HPDE6-E6E7 (cell line): ENCODE measurements around the gene SARNP.

Experiments
- DNase-seq: peaks from one replicate; pipeline ENCODE4 v3.0.0; 2011; ENCODE audit warnings: missing footprints; ENCODE audit errors: extremely low spot score

The SARNP gene

DNA sequence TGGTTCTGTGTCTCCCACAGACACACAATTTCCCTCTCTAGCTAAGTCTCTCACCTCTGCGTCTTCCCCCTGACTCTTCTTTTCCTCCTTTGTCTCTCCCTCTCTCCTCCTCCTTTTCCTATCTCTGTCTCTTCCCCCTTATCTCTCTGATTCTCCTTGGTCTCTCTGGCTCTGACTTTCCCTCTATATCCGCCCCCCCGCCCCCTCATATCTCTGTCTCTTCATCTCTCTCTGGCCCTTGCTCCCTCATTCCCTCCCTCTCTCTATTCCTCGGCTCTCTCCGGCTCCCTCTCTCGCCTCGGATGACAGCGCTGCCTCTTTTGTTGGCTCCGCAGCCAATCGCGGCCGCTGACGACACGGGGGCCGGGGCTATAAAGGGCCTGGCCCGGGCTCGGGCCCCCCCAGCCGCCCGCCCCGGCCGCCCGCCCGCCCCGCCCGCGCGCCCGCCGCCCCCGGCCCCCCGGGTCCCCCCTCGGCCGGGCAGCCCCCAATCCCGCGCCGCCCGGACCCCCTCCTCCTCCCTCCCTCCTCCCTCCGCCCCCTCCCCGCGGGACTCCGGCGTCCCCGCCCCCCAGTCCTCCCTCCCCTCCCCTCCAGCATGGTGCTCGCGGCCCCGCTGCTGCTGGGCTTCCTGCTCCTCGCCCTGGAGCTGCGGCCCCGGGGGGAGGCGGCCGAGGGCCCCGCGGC lies 74.7 kb downstream of the SARNP start, which contains the start of gene GDF11:
TSS of gene GDF11 (plus strand) at position 404 of the 687 bp plus-strand sequence. CDS start at position 599, 195 bp downstream.
- peak; percentile 76 for DNase-seq

- DNase-seq = no peak
Observed at GRCh38 chr12:55741931-55742680, 75.4 kb downstream of the SARNP start.

GRCh38 chr12:55739025-55739378 lies 78.5 kb downstream of the SARNP start:
- no peak for DNase-seq

GRCh38 chr12:55738123-55739024 lies 79.2 kb downstream of the SARNP start:
- peak; percentile 42 for DNase-seq

- DNase-seq = no peak
Observed at GRCh38 chr12:55737581-55738122, 79.9 kb downstream of the SARNP start.

DNA sequence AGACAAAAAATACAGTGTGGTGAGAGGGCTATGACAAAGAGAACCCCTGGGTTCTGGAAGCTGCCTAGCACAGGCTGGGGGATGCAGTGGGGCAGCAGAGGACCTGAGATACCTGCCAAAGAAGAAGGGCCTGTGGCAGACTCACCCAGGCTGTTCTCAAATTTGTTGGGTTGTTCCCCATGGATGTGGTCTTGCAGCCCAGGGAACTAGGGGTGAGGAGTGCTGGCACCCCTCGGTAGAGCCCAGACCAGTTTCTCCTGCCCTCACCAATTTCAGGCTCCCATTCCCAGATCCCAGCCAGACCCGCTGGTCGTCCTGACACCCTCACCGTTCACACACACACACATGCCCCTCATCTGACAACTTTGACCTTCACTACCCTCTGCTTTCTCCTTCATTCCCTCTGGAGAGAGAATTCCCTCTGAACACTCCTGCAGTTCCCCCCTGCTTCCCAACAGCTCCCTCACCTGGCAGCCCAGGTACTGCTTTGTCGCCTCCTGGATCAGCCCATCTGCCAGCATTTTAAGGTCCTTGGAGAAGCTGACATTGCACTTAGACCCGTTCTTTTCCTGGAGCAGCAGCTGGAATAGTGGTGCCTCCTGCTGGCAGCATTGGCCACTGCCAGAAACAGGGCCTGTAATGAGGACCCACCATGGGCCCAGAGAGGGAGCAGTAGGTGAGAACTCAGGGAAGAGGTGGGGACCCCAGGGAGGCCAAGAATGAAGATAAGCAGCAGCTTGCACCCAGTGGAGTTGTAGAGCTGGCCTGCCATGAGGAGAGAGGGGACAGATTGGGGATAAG lies 80.5 kb downstream of the SARNP start:
- peak; percentile 32 for DNase-seq

DNA sequence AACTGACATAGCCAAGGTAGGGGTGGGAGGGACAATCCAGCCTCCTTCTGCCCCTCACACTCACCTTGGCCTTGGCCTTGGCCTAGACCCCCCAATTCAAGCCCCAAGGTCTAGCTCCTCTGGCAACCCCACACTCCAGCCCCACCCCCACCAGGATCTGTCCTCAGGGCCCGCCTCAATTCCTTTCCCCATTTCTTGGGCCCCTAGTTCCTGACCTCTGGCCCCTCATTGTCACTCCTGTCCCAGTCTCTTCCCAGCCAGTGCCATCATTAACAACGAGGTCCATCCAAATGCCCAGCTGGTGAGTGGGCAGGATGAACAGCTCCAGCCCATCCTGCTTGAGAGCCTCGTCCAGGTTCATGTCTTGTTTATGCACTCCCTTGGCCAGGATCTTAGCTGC lies 81.4 kb downstream of the SARNP start:
- DNase-seq = no peak

- DNase-seq = no peak
Observed at GRCh38 chr12:55734595-55734994, 82.9 kb downstream of the SARNP start.

- no peak for DNase-seq
Observed at GRCh38 chr12:55733858-55734257, 83.7 kb downstream of the SARNP start.

DNA sequence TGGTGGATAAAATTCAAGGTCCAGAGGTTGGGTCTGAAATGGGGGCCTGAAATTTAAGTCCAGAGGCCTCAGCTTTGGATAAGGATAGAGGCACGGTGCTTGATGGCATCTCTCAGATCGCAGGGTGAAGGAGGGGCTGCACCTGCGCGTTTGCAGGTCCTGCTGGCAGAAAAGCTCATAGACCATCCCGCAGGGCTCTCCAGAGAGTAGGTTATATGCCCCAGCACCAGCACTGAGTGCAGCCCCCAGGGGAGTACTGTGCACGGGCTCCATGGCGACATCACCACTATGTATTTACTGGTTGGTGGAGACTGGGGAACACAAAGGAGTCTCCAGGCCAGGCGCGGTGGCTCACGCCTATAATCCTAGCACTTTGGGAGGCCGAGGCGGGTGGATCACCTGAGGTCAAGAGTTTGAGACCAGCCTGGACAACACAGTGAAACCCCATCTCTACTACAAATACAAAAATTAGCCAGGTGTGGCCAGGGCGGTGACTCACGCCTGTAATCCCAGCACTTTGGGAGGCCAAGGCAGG lies 84.4 kb downstream of the SARNP start:
- DNase-seq = no peak

DNA sequence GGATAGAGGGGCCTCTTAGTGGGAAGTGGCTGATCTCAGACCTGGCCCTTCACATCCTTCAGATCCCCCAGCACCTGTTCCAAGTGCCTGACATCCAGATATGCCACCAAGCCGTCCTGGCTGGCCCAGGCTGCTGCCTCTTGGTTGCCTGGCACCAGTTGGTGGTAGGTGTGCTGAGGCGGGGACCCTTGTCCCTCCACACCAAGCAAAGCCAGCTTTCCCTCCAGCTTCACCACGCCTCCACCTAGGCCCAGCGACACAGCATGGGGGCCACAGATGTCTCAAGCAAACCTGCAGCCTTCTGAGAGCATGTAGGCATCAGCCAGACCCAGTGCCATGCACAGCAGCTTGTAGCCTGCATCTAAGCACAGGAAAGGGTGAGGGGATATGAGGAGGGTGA lies 85.2 kb downstream of the SARNP start:
- DNase-seq = no peak

GRCh38 chr12:55729819-55730818 lies 87.4 kb downstream of the SARNP start:
- DNase-seq = no peak

- DNase-seq = peak; percentile 96
Observed at GRCh38 chr12:55728939-55729818, 88.3 kb downstream of the SARNP start, which contains the start of gene CD63. Gene CD63 (minus strand): TSS chr12:55729009. CDS start chr12:55728341, 668 bp downstream.

DNA sequence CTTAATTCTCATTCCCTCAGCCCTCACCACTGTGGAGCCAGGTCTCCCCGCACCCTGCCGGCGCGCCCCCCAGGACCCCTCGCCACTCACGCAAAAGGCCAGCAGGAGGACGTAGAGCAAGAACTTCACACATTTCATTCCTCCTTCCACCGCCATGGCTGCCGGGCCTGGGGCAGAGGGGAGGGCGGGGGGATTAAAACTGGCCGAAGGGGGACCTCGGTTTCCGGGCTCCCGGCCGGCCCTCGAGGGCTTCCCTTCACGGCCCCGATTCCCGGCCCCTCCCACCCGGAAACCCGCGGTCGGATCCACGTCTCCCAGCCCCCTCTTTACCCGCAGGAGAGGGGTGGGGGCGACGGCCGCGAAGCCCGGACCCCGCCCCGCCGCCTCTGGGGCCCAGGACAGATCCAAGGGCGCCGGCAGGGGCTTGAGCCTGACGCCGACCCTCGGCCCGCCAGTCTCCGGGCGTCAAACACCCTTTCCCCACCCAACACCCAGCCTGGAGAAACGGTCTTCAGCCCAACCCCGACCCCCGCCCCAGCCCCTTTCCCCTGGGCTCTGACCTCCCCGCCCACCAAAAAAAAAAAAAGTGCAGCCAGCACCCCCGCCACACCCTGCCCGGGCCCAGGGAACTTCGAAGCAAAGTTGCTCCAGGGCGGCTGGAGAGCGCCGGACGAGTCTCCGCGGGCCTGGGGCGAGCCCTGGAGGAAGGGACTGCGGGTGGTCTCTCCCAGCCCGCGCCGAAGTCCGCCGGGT lies 89.2 kb downstream of the SARNP start:
- DNase-seq = no peak

GRCh38 chr12:55727643-55728185 lies 89.8 kb downstream of the SARNP start:
- no peak for DNase-seq

- no peak for DNase-seq
Observed at GRCh38 chr12:55726971-55727370, 90.6 kb downstream of the SARNP start.

- no peak for DNase-seq
Observed at GRCh38 chr12:55725556-55725955, 92.0 kb downstream of the SARNP start.
